Measurements from ENCODE around the gene MCUB. TPM values are rescaled to one million over a fixed set of nuclear protein-coding genes. Genes with fewer than 3 reads are reported as not detected.
A peak's percentile ranks its signal among the peaks of the same experiment; 100 is the strongest.

Gene MCUB
- total and polyA plus RNA-seq, 2 of the 13 experiments (the other 11 are each of a cell fraction or from before 2014, with no cell fraction given) = 0.95 to 2.2 TPM

GRCh38 chr4:109729718-109730618 is 169.9 kb downstream of the MCUB start, which contains the start of gene PLA2G12A (continued):
- TF ChIP-seq BRD4 (CRISPR knock-in tag; IDR thresholded peaks at IDR 0.05) = 0 out of 2 replicates have a peak, but pooled peaks have one; percentile 33
- no peak for TF ChIP-seq ZNF230 (CRISPR knock-in tag; IDR thresholded peaks at IDR 0.05)
- peak; percentile 69; the same call in 1 of the 2 replicates for TF ChIP-seq SRY (CRISPR knock-in tag; IDR thresholded peaks at IDR 0.05)
- TF ChIP-seq TRIM22 (IDR thresholded peaks at IDR 0.05) = no peak
- TF ChIP-seq MXD4 (CRISPR knock-in tag; IDR thresholded peaks at IDR 0.05) = peak; percentile 46; the same call in 1 of the 2 replicates
- no peak for TF ChIP-seq MTA1 (CRISPR knock-in tag; IDR thresholded peaks at IDR 0.05; ENCODE audit: borderline replicate concordance)
- no peak for TF ChIP-seq XBP1 (CRISPR knock-in tag; IDR thresholded peaks at IDR 0.05)
- TF ChIP-seq HDAC1 (CRISPR knock-in tag; IDR thresholded peaks at IDR 0.05) = peak; percentile 37; the same call in 1 of the 2 replicates
- TF ChIP-seq RFXAP (CRISPR knock-in tag; IDR thresholded peaks at IDR 0.05; ENCODE audit: borderline replicate concordance) = no peak
- TF ChIP-seq CBX2 (IDR thresholded peaks at IDR 0.05; ENCODE audit: low read depth, low read length) = no peak
- TF ChIP-seq CBX2 (CRISPR knock-in tag; IDR thresholded peaks at IDR 0.05; ENCODE audit: low read depth) = no peak
- TF ChIP-seq ATF2 (CRISPR knock-in tag; IDR thresholded peaks at IDR 0.05) = no peak
- TF ChIP-seq ZNF503 (CRISPR knock-in tag; IDR thresholded peaks at IDR 0.05) = no peak
- TF ChIP-seq RAD21 (CRISPR knock-in tag; IDR thresholded peaks at IDR 0.05) = peak; percentile 46; the same call in 1 of the 2 replicates
- peak in 1 of 2 experiments; percentile 21; a peak in 1 of 4 replicates for TF ChIP-seq ATF4 (CRISPR knock-in tag; IDR thresholded peaks at IDR 0.05)
- no peak for TF ChIP-seq NONO (IDR thresholded peaks at IDR 0.05)
- peak; percentile 86 for TF ChIP-seq NONO (CRISPR knock-in tag; conservative IDR thresholded peaks at IDR 0.05)
- TF ChIP-seq PHB2 (IDR thresholded peaks at IDR 0.05; ENCODE audit: partially characterized antibody) = no peak
- 0 out of 2 replicates have a peak, but pooled peaks have one; percentile 25 for TF ChIP-seq ZNF274 (CRISPR knock-in tag; IDR thresholded peaks at IDR 0.05)
- no peak for TF ChIP-seq SRSF1 (optimal IDR thresholded peaks at IDR 0.05; ENCODE audit: low read depth, low read length)
- TF ChIP-seq RARA (CRISPR knock-in tag; IDR thresholded peaks at IDR 0.05) = 0 out of 2 replicates have a peak, but pooled peaks have one; percentile 14
- no peak for TF ChIP-seq E2F2 (CRISPR knock-in tag; IDR thresholded peaks at IDR 0.05; ENCODE audit: borderline replicate concordance)
